GM23248 (cell line): ENCODE measurements around the gene MYOD1. TPM values are rescaled to one million over a fixed set of nuclear protein-coding genes. Genes with fewer than 3 reads are reported as not detected.

Experiments
- DNase-seq: peaks from one replicate; pipeline ENCODE4 v3.0.0-alpha.2; 2015
- H2AFZ ChIP-seq: fragments of 200-600 bp; sonication (generic); 2 replicates; pipeline ENCODE4 v1.6.1; 2016; ENCODE audit warnings: antibody characterized with exemption
- H3F3A ChIP-seq: fragments of 200-600 bp; sonication (generic); 2 replicates; pipeline ENCODE4 v1.6.1; 2016; ENCODE audit warnings: mild to moderate bottlenecking, antibody characterized with exemption, mixed run types; ENCODE audit not compliant: insufficient read depth
- H3K27ac ChIP-seq: fragments of 200-600 bp; sonication (generic); 2 replicates; pipeline ENCODE4 v1.5.1; 2016; ENCODE audit warnings: mild to moderate bottlenecking
- H3K27me3 ChIP-seq: fragments of 200-600 bp; sonication (generic); replicated peaks from 2 replicates; pipeline ENCODE4 v1.6.1; 2016; ENCODE audit warnings: mild to moderate bottlenecking; ENCODE audit not compliant: insufficient read depth
- H3K36me3 ChIP-seq: fragments of 200-600 bp; sonication (generic); 2 replicates; pipeline ENCODE4 v1.6.1; 2016; ENCODE audit warnings: low read depth, mild to moderate bottlenecking
- H3K4me1 ChIP-seq: fragments of 200-600 bp; sonication (generic); 2 replicates; pipeline ENCODE4 v1.6.1; 2016; ENCODE audit warnings: mild to moderate bottlenecking; ENCODE audit not compliant: insufficient read depth
- H3K4me2 ChIP-seq: fragments of 200-600 bp; sonication (generic); one replicate; pipeline ENCODE4 v1.6.1; 2016; ENCODE audit warnings: mild to moderate bottlenecking; ENCODE audit not compliant: unreplicated experiment
- H3K4me3 ChIP-seq: fragments of 200-600 bp; sonication (generic); 2 replicates; pipeline ENCODE4 v1.5.1; 2016; ENCODE audit warnings: mild to moderate bottlenecking
- H3K79me2 ChIP-seq: fragments of 200-600 bp; sonication (generic); 2 replicates; pipeline ENCODE4 v1.6.1; 2016; ENCODE audit warnings: mild to moderate bottlenecking; ENCODE audit not compliant: insufficient read depth
- H3K9ac ChIP-seq: fragments of 200-600 bp; sonication (generic); 2 replicates; pipeline ENCODE4 v1.6.1; 2016; ENCODE audit warnings: mild to moderate bottlenecking
- H3K9me2 ChIP-seq: fragments of 200-600 bp; sonication (generic); 2 replicates; pipeline ENCODE4 v1.6.1; 2016; ENCODE audit warnings: mixed run types, mild to moderate bottlenecking, moderate library complexity; ENCODE audit not compliant: insufficient read depth
- H3K9me3 ChIP-seq: fragments of 200-600 bp; sonication (generic); one replicate; pipeline ENCODE4 v1.6.1; 2017; ENCODE audit warnings: low read depth
- H4K20me1 ChIP-seq: fragments of 200-600 bp; sonication (generic); 2 replicates; pipeline ENCODE4 v1.6.0; 2016; ENCODE audit not compliant: insufficient read depth
- EZH2 ChIP-seq: fragments of 200-600 bp; sonication (generic); IDR thresholded peaks from 2 replicates; pipeline ENCODE4 v1.6.1; 2018; ENCODE audit warnings: antibody characterized with exemption, mild to moderate bottlenecking; ENCODE audit not compliant: insufficient read depth, poor library complexity, severe bottlenecking
- EZH2phosphoT487 ChIP-seq: fragments of 200-600 bp; sonication (generic); IDR thresholded peaks from 2 replicates; pipeline ENCODE4 v1.6.1; 2018; ENCODE audit warnings: antibody characterized with exemption, moderate library complexity, mild to moderate bottlenecking, low read depth; ENCODE audit not compliant: insufficient read depth
- WGBS, 2 experiments: methylation state at CpG; one replicate each; pipeline ENCODE4 v1.1.6; 2015 to 2017; ENCODE audit warnings: low lambda C conversion rate in 2 of 2, low coverage in 1 of 2; ENCODE audit errors: missing lambda C conversion rate in 2 of 2; 5-methylcytosine and 5-hydroxymethylcytosine counted together
- in situ Hi-C: fragments of 300-500 bp; cut with MboI; formaldehyde crosslinking; loops from 2 replicates; pipeline ENCODE4 v1.15.0; 2020
- polyA plus RNA-seq: library from polyadenylated mRNA; unstranded; fragments of >200 nt; fragmentation: Nextera tagmentation; extraction: Ambion mirVana; gene quantifications from 2 replicates; pipeline ENCODE4 v1.2.1, GENCODE V29; 2016
- total RNA-seq: library from RNA; depleted of rRNA; stranded (reverse); fragments of >200 nt; shearing (Covaris generic); gene quantifications from 2 replicates; pipeline ENCODE4 v1.2.3, GENCODE V29; 2014

Gene MYOD1
- total and polyA plus RNA-seq, 2 experiments from 2014 or later: not detected

DNA sequence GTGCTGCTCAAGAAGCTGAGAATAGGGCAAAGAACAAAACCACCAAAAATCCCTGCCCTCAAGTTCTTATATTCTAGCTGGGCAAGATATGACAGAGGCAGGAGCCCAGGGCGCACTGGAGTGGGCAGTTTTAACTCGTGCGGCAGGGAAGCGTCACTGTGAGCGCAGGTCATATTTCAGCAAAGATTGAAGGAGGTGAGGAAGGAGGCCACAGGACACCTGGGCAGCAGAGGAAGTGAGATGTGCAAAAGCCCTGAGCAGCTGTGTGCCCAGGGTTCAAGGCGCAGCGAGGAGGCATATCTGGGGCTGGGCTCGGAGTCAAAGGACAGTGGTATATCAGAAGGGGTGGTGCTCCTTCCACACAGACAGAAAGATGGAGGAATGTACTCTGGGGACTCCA is 28.7 kb downstream of the MYOD1 start:
- Histone ChIP-seq H4K20me1 (no peaks in the 10 kb centered on the region), H3K9me3 (no peaks in the 10 kb centered on the region), H3K27me3 (peaks cover 11% of the 10 kb centered on the region; the same call in 1 of the 2 replicates), H3K36me3 (no peaks in the 10 kb centered on the region), H3F3A (no peaks in the 10 kb centered on the region), H2AFZ (no peak overlapping the region), H3K9ac (no peak overlapping the region), H3K4me1 (peaks cover 4% of the 10 kb centered on the region; the same call in 1 of the 2 replicates), H3K4me3 (no peak overlapping the region), H3K9me2 (no peaks in the 10 kb centered on the region), H3K79me2 (no peaks in the 10 kb centered on the region), H3K4me2 (no peak overlapping the region), H3K27ac (no peak overlapping the region)
- DNase-seq: no peak
- WGBS, 2 experiments: 77 to 86% methylated on average over 8 of the region's 8 CpGs
- in situ Hi-C loops: no loop called here
- TF ChIP-seq EZH2phosphoT487: no peak
- TF ChIP-seq EZH2: no peak

DNA sequence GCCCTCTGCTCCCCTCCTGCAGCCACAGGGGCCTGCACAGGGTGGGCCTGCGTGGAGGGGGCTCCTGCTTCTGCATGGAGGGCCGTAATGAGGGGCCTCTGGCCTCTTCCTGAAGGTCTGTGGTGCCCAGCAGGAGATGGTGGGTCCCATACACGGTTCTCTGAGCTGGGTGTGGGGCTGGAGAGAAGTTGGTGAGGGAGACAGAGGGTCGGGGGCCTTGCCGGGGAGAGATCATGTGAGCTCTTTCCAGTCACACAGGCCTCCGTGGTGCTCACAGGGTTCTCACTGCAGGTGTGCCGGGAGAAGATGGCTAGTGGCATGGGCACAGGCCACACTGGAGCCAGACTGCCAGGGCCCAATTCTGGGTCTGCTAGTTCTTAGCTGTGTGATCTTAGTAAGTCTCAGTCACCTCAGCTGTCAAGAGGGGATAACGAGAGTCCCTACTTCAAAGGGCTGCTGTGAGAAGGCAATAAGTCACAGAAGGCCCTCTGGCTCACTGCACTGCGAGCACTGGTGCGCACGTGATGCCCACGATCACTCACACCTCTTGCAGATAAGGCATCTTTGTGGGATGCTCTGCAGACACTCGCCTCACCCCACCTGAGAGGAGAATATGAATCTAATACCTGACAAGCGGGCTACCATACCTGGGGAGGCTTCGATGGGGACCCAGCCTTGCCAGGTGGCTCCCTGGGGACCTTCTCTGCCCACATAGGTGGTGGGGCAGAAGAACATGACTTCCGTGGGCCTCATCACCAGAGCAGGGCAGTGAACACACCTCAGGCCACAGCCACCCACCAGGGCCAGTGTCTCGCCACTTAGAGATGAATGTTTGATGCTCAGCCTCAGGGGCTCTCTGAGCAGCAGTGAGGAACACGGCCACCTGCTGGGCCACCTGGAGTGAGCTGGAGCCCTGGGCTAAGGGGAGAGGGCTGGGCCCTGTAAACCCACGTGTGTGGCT is 29.7 kb downstream of the MYOD1 start:
- in situ Hi-C loops: no loop called here
- Histone ChIP-seq H3K36me3 (no peaks in the 10 kb centered on the region), H3F3A (no peaks in the 10 kb centered on the region), H3K27ac (no peak overlapping the region), H4K20me1 (no peaks in the 10 kb centered on the region), H3K79me2 (no peaks in the 10 kb centered on the region), H3K4me2 (no peak overlapping the region), H3K4me1 (no peaks in the 10 kb centered on the region; the same call in 1 of the 2 replicates), H3K9me2 (no peaks in the 10 kb centered on the region), H2AFZ (no peak overlapping the region), H3K4me3 (no peak overlapping the region), H3K9me3 (no peaks in the 10 kb centered on the region), H3K9ac (no peak overlapping the region), H3K27me3 (peaks cover 11% of the 10 kb centered on the region; the same call in 1 of the 2 replicates)
- no peak for DNase-seq
- 45 to 49% methylated on average over 16 to 19 of the region's 19 CpGs for WGBS, 2 experiments
- TF ChIP-seq EZH2phosphoT487 (no peak), EZH2 (no peak)

DNA sequence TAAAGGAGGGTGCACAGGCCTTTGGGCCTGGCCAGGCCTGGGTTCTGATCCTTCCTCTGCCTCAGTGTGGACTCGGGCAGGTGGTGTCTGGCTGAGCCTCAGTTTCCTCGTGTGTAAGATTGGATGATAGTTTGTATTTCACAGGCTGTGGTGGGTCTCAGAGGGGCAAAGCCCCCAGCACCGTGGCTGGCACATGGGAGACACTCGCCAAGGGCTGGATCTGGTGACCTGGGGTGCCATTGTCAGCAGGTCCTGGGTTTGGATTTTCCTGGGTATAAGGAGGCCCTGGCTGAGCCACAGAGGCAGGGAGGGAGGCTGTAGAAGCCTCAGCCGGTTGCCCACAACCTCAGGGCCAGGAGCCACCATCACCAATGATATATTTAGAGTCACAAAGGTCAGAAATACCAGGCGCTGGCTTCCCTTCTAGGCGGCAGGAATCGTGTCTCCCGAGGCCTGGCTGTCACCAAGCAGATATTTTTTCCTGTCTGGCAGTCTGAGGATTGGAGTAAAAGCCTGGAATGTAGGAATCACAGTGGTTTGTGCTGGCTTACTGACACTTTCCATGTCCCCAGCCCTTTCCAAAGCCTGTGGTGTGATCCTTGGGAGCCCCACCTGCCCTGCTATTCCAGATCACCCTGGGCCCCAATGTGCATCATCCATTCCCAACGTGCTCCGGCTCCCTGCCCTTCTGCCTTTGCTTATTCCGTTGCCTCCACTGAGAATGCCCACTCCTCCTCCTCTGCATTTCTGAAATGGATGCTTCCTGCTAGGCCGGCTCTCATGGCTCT is 30.8 kb downstream of the MYOD1 start:
- TF ChIP-seq EZH2 (no peak), EZH2phosphoT487 (no peak)
- Histone ChIP-seq H3K4me3 (no peak overlapping the region), H3K27ac (no peak overlapping the region), H2AFZ (no peak overlapping the region), H3K9ac (no peak overlapping the region), H4K20me1 (no peaks in the 10 kb centered on the region), H3K27me3 (peaks cover 12% of the 10 kb centered on the region; the same call in 1 of the 2 replicates), H3K36me3 (no peaks in the 10 kb centered on the region), H3K9me3 (no peaks in the 10 kb centered on the region), H3K4me1 (no peaks in the 10 kb centered on the region), H3K9me2 (no peaks in the 10 kb centered on the region), H3K4me2 (no peak overlapping the region), H3K79me2 (no peaks in the 10 kb centered on the region), H3F3A (no peaks in the 10 kb centered on the region)
- no peak for DNase-seq
- in situ Hi-C loops: loop anchor here (10.0 kb wide), 1 partner anchor 225 kb away; no protein-coding TSS in a partner anchor
- WGBS, 2 experiments: 23 to 25% methylated on average over 13 of the region's 13 CpGs

DNA sequence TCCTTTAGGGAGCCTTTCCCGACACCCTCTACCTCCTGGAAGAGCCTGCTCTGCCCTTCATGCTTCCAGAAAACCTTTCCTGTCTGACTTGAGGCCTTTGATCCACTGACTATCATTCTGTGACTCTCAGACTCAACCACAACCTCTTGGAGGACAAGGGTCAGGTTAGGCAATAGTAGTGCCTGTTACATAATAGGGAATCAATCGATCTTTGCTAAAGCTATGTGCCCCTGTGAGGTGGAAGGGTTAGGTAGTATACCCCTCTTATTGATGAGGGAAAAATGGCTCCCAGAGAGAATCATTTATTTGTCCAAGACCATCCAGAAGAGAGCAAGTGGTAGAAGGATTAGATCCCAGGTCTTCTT is 31.4 kb downstream of the MYOD1 start:
- no peaks in the 10 kb centered on the region for H3F3A ChIP-seq
- no peaks in the 10 kb centered on the region for H4K20me1 ChIP-seq
- 38 to 50% methylated on average over 2 of the region's 2 CpGs for WGBS, 2 experiments
- H3K9ac ChIP-seq: no peak overlapping the region
- no peak overlapping the region for H2AFZ ChIP-seq
- in situ Hi-C loops: loop anchor here (10.0 kb wide), 1 partner anchor 224 kb away; no protein-coding TSS in a partner anchor
- no peak overlapping the region for H3K27ac ChIP-seq
- no peaks in the 10 kb centered on the region for H3K4me1 ChIP-seq
- no peak for DNase-seq
- H3K79me2 ChIP-seq: no peaks in the 10 kb centered on the region
- H3K9me3 ChIP-seq: no peaks in the 10 kb centered on the region
- H3K4me3 ChIP-seq: no peak overlapping the region
- peaks cover 16% of the 10 kb centered on the region; the same call in 1 of the 2 replicates for H3K27me3 ChIP-seq
- TF ChIP-seq EZH2phosphoT487 (no peak), EZH2 (no peak)
- no peaks in the 10 kb centered on the region for H3K36me3 ChIP-seq
- no peaks in the 10 kb centered on the region for H3K9me2 ChIP-seq
- H3K4me2 ChIP-seq: no peak overlapping the region
